ENCODE measurements around the gene ABCC8. TPM values are rescaled to one million over a fixed set of nuclear protein-coding genes. Genes with fewer than 3 reads are reported as not detected.

ABCC8 gene
- total RNA-seq, 2 donors from 2014 or later, result 3.0 to 4.2 TPM

- no peak for TF ChIP-seq CTCF (IDR thresholded peaks at IDR 0.05)
- peak overlapping the region in 1 of 2 donors; percentile 36 for H3K4me3 ChIP-seq
- no peak for DNase-seq (ENCODE audit: low spot score)
- peak overlapping the region; percentile 83 to 93 for H3K27ac ChIP-seq
- no peaks in the 10 kb centered on the region for H3K9me3 ChIP-seq
- no peaks in the 10 kb centered on the region for H3K36me3 ChIP-seq
- H3K27me3 ChIP-seq, result peaks cover 0 to 3% of the 10 kb centered on the region in 2 donors
- peaks cover 0 to 45% of the 10 kb centered on the region in 2 donors for H3K4me1 ChIP-seq
Measured at GRCh38 chr11:17385492-17385891, 91.2 kb downstream of the ABCC8 start.

- DNase-seq (ENCODE audit: low spot score), result peak; percentile 76
- no peaks in the 10 kb centered on the region for H3K9me3 ChIP-seq
- H3K4me1 ChIP-seq, result peaks cover 0 to 36% of the 10 kb centered on the region in 2 donors
- no peak overlapping the region for H3K4me3 ChIP-seq
- H3K36me3 ChIP-seq, result no peaks in the 10 kb centered on the region
- peak; percentile 83 to 96 for TF ChIP-seq CTCF (IDR thresholded peaks at IDR 0.05)
- peaks cover 0 to 3% of the 10 kb centered on the region in 2 donors for H3K27me3 ChIP-seq
- no peak overlapping the region for H3K27ac ChIP-seq
Measured at GRCh38 chr11:17384002-17384511, 92.6 kb downstream of the ABCC8 start.

- Histone ChIP-seq H3K27me3 (peaks cover 0 to 3% of the 10 kb centered on the region in 2 donors), H3K27ac (no peak overlapping the region), H3K9me3 (no peaks in the 10 kb centered on the region), H3K36me3 (no peaks in the 10 kb centered on the region), H3K4me3 (no peak overlapping the region), H3K4me1 (peaks cover 0 to 32% of the 10 kb centered on the region in 2 donors)
- TF ChIP-seq CTCF (IDR thresholded peaks at IDR 0.05), result no peak
- no peak for DNase-seq (ENCODE audit: low spot score)
Measured at GRCh38 chr11:17383461-17383860, 93.2 kb downstream of the ABCC8 start.

GRCh38 chr11:17382046-17382728, 94.5 kb downstream of the ABCC8 start:
- Histone ChIP-seq H3K9me3 (no peaks in the 10 kb centered on the region), H3K4me3 (no peak overlapping the region), H3K36me3 (no peaks in the 10 kb centered on the region), H3K27me3 (peaks cover 0 to 3% of the 10 kb centered on the region in 2 donors), H3K4me1 (peaks cover 0 to 29% of the 10 kb centered on the region in 2 donors), H3K27ac (no peak overlapping the region)
- DNase-seq (ENCODE audit: low spot score), result no peak
- TF ChIP-seq CTCF (IDR thresholded peaks at IDR 0.05), result no peak

GRCh38 chr11:17381156-17381555, 95.5 kb downstream of the ABCC8 start:
- no peak for TF ChIP-seq CTCF (IDR thresholded peaks at IDR 0.05)
- peaks cover 0 to 28% of the 10 kb centered on the region in 2 donors for H3K4me1 ChIP-seq
- H3K27me3 ChIP-seq, result peaks cover 0 to 3% of the 10 kb centered on the region in 2 donors
- H3K36me3 ChIP-seq, result no peaks in the 10 kb centered on the region
- DNase-seq (ENCODE audit: low spot score), result no peak
- H3K27ac ChIP-seq, result no peak overlapping the region
- no peak overlapping the region for H3K4me3 ChIP-seq
- no peaks in the 10 kb centered on the region for H3K9me3 ChIP-seq

All from right atrium auricular region (tissue), 2 donors.